BJ (cell line): ENCODE results near the gene DRC7. TPM values are rescaled to one million over a fixed set of nuclear protein-coding genes. Genes with fewer than 3 reads are reported as not detected.
"Not testable (repeated sequence)": the region's sequence is repeated elsewhere in the genome, so short reads cannot be mapped to it uniquely, and the experiment has no call there.

Experiments used
- CTCF ChIA-PET: fragments of 350-600 bp; formaldehyde crosslinking; extraction: SDS; loops from one replicate; lab custom pipeline; 2021; ENCODE audit warnings: antibody characterized with exemption, inconsistent platforms; lab: Yijun Ruan, JAX
- POLR2A ChIA-PET: fragments of 300-600 bp; sonication (Branson Sonifier 250); formaldehyde crosslinking; extraction: SDS; loops from one replicate; lab custom pipeline; 2021; ENCODE audit warnings: antibody characterized with exemption; lab: Charles Lee
- DNase-seq: peaks from one replicate; pipeline ENCODE4 v3.0.0-alpha.2; 2011; ENCODE audit warnings: low read depth
- H3K27me3 ChIP-seq: 2 replicates; pipeline ENCODE4 v1.6.0; 2011; ENCODE audit warnings: low read length; ENCODE audit not compliant: control insufficient read depth, insufficient read depth
- H3K36me3 ChIP-seq: 2 replicates; pipeline ENCODE4 v1.5.1; 2011; ENCODE audit warnings: low read length; ENCODE audit not compliant: control insufficient read depth, insufficient read depth
- H3K4me3 ChIP-seq: 2 replicates; pipeline ENCODE4 v1.5.1; 2011; ENCODE audit warnings: low read depth, mild to moderate bottlenecking, control low read depth, low read length
- polyA plus RNA-seq: library from polyadenylated mRNA; depleted of rRNA; stranded (reverse); fragments of >200 nt; gene quantifications from 2 replicates; pipeline ENCODE4 v1.2.3, GENCODE V29; 2011; rRNA removed
- small RNA-seq: library from RNA; depleted of rRNA; stranded (forward); fragments of <200 nt; gene quantifications from one replicate; pipeline ENCODE3, GENCODE V24; 2012; ENCODE audit warnings: low replicate concordance, low read depth; ENCODE audit not compliant: insufficient read length
- TF ChIP-seq, protein P1 (sequence below): IDR thresholded peaks from 2 replicates; pipeline ENCODE4 v1.5.1; 2011; ENCODE audit warnings: low read depth, mild to moderate bottlenecking, control low read depth, inconsistent platforms, low read length, moderate library complexity; ENCODE audit not compliant: insufficient read depth

Gene DRC7
- polyA plus RNA-seq, 1 experiment: not detected

DNA sequence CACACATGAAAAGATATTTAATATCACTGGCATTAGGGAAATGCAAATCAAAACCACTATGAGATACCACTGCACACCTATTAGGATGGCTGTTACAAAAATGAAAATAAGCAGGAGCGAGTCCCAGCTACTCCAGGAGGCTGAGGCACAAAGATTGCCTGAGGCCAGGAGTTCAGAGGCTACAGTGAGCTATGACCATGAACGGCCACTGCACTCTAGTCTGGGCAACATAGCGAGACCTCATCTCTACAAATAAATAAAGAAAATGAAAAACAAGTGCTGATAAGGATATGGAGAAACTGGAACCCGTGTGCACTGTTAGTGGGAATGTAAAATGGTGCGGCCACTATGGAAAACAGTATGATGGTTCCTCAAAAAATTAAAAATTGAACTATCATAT, 84.1 kb downstream of the DRC7 start:
- H3K27me3 ChIP-seq: no peaks in the 10 kb centered on the region
- TF ChIP-seq, protein P1, sequence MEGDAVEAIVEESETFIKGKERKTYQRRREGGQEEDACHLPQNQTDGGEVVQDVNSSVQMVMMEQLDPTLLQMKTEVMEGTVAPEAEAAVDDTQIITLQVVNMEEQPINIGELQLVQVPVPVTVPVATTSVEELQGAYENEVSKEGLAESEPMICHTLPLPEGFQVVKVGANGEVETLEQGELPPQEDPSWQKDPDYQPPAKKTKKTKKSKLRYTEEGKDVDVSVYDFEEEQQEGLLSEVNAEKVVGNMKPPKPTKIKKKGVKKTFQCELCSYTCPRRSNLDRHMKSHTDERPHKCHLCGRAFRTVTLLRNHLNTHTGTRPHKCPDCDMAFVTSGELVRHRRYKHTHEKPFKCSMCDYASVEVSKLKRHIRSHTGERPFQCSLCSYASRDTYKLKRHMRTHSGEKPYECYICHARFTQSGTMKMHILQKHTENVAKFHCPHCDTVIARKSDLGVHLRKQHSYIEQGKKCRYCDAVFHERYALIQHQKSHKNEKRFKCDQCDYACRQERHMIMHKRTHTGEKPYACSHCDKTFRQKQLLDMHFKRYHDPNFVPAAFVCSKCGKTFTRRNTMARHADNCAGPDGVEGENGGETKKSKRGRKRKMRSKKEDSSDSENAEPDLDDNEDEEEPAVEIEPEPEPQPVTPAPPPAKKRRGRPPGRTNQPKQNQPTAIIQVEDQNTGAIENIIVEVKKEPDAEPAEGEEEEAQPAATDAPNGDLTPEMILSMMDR: no peak
- H3K36me3 ChIP-seq: peaks cover 29% of the 10 kb centered on the region
- POLR2A ChIA-PET: no interaction called here
- H3K4me3 ChIP-seq: no peak overlapping the region
- no peak for DNase-seq
- CTCF ChIA-PET: interaction anchor here (0.7 to 1.5 kb wide), 4 partner anchors 9 to 81 kb away, joined by 3 read pairs; no protein-coding TSS in a partner anchor

DNA sequence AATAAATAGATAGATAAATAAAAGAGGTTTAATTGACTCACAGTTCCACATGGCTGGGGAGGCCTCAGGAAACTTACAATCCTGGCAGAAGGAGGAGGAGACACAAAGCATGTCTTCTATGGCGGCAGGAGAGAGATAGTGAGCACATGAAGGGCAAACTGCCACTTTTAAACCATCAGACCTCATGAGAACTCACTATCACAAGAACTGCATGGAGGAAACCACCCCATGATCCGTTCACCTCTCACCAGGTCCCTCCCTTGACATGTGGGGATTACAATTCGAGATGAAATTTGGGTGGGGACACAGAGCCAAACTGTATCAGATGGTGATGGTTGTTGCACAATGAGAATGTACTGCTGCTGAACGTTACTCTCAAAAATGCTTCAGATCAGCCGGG, 85.2 kb downstream of the DRC7 start:
- DNase-seq, H3K4me3 ChIP-seq, CTCF ChIA-PET, POLR2A ChIA-PET, H3K27me3 ChIP-seq: not testable (repeated sequence)
- H3K36me3 ChIP-seq: peaks cover 27% of the 10 kb centered on the region

DNA sequence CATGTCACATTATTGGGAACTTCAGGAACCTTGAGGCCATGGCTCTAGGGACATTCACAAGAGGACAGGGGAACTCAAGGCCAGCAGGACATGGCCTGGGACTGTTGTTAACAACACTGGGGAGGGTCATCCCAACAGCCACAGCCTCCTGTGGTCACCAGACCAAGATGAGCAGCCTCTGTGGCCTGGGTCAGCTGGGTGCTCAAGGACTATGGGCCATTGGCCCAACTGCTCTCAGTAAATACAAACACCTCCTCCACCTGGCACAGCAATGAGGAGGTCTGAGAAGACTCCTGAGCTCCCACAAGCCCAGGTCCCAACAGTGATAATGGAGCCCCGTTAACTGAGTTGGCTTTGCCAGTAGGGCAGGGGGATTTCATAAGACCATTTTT, 86.7 kb downstream of the DRC7 start:
- H3K4me3 ChIP-seq: no peak overlapping the region
- H3K36me3 ChIP-seq: peaks cover 20% of the 10 kb centered on the region
- DNase-seq: no peak
- ChIA-PET CTCF (interaction anchor here (1.7 kb wide), 1 partner anchor 14 kb away, joined by 11 read pairs; no protein-coding TSS in a partner anchor), POLR2A (no interaction called here)
- TF ChIP-seq, protein P1: no peak
- H3K27me3 ChIP-seq: no peaks in the 10 kb centered on the region

Small RNAs within 50 kb of the gene (small RNA-seq; reads per million reads assigned to genes)
- gene MIR6772: not detected

Other genes with a start within 250 kb of the DRC7 start
- 51.6 and 55.3 TPM in 2 replicates for gene CIAPIN1, start 247.4 kb upstream of the DRC7 start, polyA plus RNA-seq
- gene COQ9, start 247.3 kb upstream of the DRC7 start, polyA plus RNA-seq: 62.7 and 69.5 TPM in 2 replicates
- 127 and 176 TPM in 2 replicates for gene POLR2C, start 232.1 kb upstream of the DRC7 start, polyA plus RNA-seq
- gene DOK4, start 208.3 kb upstream of the DRC7 start, polyA plus RNA-seq: 28.3 and 40.0 TPM in 2 replicates
- 8.2 and 13.6 TPM in 2 replicates for gene CCDC102A, start 158.2 kb upstream of the DRC7 start, polyA plus RNA-seq
- gene ADGRG5, start 152.2 kb upstream of the DRC7 start, polyA plus RNA-seq: not detected in 2 replicates
- gene ADGRG1, start 66.2 kb upstream of the DRC7 start, polyA plus RNA-seq: 0.44 and 1.1 TPM in 2 replicates
- gene ADGRG3, start 26.5 kb upstream of the DRC7 start, polyA plus RNA-seq: not detected in 2 replicates
- 14.3 and 28.1 TPM in 2 replicates for gene KATNB1, start 41.0 kb downstream of the DRC7 start, polyA plus RNA-seq
- 35.3 and 60.5 TPM in 2 replicates for gene KIFC3, start 107.7 kb downstream of the DRC7 start, polyA plus RNA-seq